Adrenal gland (tissue), 12 donors: ENCODE results near the gene TMEM232. TPM values are rescaled to one million over a fixed set of nuclear protein-coding genes. Genes with fewer than 3 reads are reported as not detected.

ENCODE experiments used
- DNase-seq, 7 donors: peaks; one replicate each; pipeline ENCODE4 v3.0.0-alpha.2; 2019 to 2020
- H3K27ac ChIP-seq, 5 donors: fragments of 200-600 bp; sonication (generic) in 4 of 5; 1 replicate in 3 of 5; 2 replicates in 2 of 5; pipeline versions ENCODE4 v1.5.1 to v1.8.0; 2016 to 2020; ENCODE audit warnings: mild to moderate bottlenecking in 1 of 5
- H3K27me3 ChIP-seq: fragments of 200-600 bp; 2 replicates; pipeline ENCODE4 v1.8.0; 2021
- H3K36me3 ChIP-seq, 2 donors: fragments of 200-600 bp; replicated peaks in 1 of 2; 1 replicate in 1 of 2; 2 replicates in 1 of 2; pipeline versions ENCODE4 v1.5.1 to v1.8.0; 2018 to 2022
- H3K4me1 ChIP-seq, 2 donors: fragments of 200-600 bp; replicated peaks in 1 of 2; 1 replicate in 1 of 2; 2 replicates in 1 of 2; pipeline versions ENCODE4 v1.5.1 to v1.8.0; 2018 to 2021
- H3K4me3 ChIP-seq, 4 donors: fragments of 200-600 bp; sonication (generic) in 3 of 4; one replicate each; pipeline ENCODE4 v1.5.1; 2016 to 2018
- H3K9me3 ChIP-seq, 3 donors: fragments of 200-600 bp; sonication (generic) in 1 of 3; replicated peaks in 1 of 3; 1 replicate in 2 of 3; 2 replicates in 1 of 3; pipeline versions ENCODE4 v1.5.1 to v1.8.0; 2016 to 2021
- POLR2A ChIP-seq, 2 donors: fragments of 450-650 bp; IDR thresholded peaks; one replicate each; pipeline ENCODE4 v1.6.1; 2017; ENCODE audit warnings: antibody characterized with exemption in 2 of 2, mild to moderate bottlenecking in 2 of 2, moderate library complexity in 1 of 2
- WGBS, 4 donors: extraction: QIAGEN DNeasy Blood & Tissue Kit in 2 of 4; methylation state at CpG; one replicate each; pipeline versions ENCODE4 v1.1.5 to v1.1.7; 2013 to 2017; 5-methylcytosine and 5-hydroxymethylcytosine counted together
- intact Hi-C, 2 donors: fragments of 100-400 bp; cut with DNase I; formaldehyde crosslinking; loops; one replicate each; pipeline versions ENCODE4 v1.14.1 to v1.15.0; 2022 to 2023
- polyA plus RNA-seq, 3 donors: library from polyadenylated mRNA; stranded (reverse); fragments of 200-250 nt in 2 of 3; fragments of 350-450 nt in 1 of 3; fragmentation: Illumina TruSeq in 1 of 3; extraction: RNeasy Lipid Tissue Mini Kit (QIAGEN cat#74804) in 1 of 3; gene quantifications; one replicate each; pipeline ENCODE4 v1.2.3, GENCODE V29; 2013 to 2014
- total RNA-seq, 9 donors: library from RNA; depleted of rRNA in 4 of 9; stranded (reverse); fragments of >200 nt in 4 of 9; fragments of 120-200 nt in 1 of 9; fragmentation: NEBNext Ultra II Directional in 1 of 9; extraction: Animal tissue kit (Norgen Biotek cat#: 25700) in 1 of 9; gene quantifications; one replicate each; pipeline versions ENCODE4 v1.1.0 to v1.2.4, GENCODE V29; 2013 to 2023
- TF ChIP-seq, protein P1 (sequence below), 6 experiments: fragments of 450-650 bp in 4 of 6; fragments of 200-600 bp in 2 of 6; sonication (generic) in 1 of 6; IDR thresholded peaks; 1 replicate in 5 of 6; 2 replicates in 1 of 6; pipeline versions ENCODE4 v1.5.1 to v1.8.0; 2016 to 2021; ENCODE audit warnings: antibody characterized with exemption in 6 of 6, mild to moderate bottlenecking in 2 of 6, moderate library complexity in 1 of 6
- donor health status: healthy with polysubstance abuse.
- donor health status: Bipolar disorder and iron deficiency.
- donor health status: DM: yes; HTN: yes; CAD: no.
- donor health status: DM: no; HTN: no; CAD: no.
- donor health status: DM: no; HTN: no; CAD: no.
- donor health status: DM: yes; HTN: yes; CAD: no.

The TMEM232 gene
- total and polyA plus RNA-seq, 12 donors: 0.96 to 16.6 (median 4.5) TPM

DNA sequence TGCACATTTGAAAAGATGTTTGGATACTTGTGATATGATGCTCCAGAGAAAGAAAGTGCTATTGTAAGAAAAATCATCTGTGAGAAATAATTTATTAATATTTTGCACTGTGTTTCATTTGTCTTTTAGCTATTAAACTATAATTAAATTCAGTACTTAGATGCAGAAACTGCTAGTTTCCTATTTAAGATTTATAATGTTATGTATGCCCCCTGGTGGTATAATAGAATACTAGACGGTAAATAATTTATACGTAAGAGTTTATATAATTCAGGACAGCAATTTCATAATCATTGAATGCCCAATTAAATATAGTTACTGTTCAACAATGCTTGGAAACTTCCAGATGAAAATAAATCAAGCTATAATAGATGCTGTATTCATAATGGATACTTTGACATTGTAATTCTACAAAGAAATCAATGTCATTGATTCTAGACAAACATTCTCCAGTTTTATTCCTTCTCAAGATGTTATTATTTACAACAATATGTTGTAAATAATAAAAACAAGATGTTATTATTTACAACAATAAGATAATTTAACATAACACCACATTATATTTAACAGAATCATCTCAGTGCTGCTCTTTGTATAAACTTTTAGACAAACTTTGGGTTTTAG, 101.0 kb downstream of the TMEM232 start:
- TF ChIP-seq, protein P1, sequence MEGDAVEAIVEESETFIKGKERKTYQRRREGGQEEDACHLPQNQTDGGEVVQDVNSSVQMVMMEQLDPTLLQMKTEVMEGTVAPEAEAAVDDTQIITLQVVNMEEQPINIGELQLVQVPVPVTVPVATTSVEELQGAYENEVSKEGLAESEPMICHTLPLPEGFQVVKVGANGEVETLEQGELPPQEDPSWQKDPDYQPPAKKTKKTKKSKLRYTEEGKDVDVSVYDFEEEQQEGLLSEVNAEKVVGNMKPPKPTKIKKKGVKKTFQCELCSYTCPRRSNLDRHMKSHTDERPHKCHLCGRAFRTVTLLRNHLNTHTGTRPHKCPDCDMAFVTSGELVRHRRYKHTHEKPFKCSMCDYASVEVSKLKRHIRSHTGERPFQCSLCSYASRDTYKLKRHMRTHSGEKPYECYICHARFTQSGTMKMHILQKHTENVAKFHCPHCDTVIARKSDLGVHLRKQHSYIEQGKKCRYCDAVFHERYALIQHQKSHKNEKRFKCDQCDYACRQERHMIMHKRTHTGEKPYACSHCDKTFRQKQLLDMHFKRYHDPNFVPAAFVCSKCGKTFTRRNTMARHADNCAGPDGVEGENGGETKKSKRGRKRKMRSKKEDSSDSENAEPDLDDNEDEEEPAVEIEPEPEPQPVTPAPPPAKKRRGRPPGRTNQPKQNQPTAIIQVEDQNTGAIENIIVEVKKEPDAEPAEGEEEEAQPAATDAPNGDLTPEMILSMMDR (IDR thresholded peaks at IDR 0.05): peak; percentile 35 to 77 (median 54)
- no peak for TF ChIP-seq POLR2A (IDR thresholded peaks at IDR 0.05)
- intact Hi-C loops: no loop called here
- 0 to 3% (median 0%) methylated on average over 2 of the region's 2 CpGs for WGBS, 4 donors
- Histone ChIP-seq H3K4me3 (no peak overlapping the region), H3K4me1 (peaks cover 0 to 9% of the 10 kb centered on the region in 2 donors), H3K27ac (no peak overlapping the region), H3K27me3 (no peaks in the 10 kb centered on the region), H3K9me3 (no peaks in the 10 kb centered on the region), H3K36me3 (no peaks in the 10 kb centered on the region)
- no peak for DNase-seq

GRCh38 chr5:110623874-110624273, 102.6 kb downstream of the TMEM232 start:
- H3K9me3 ChIP-seq: no peaks in the 10 kb centered on the region
- H3K4me3 ChIP-seq: no peak overlapping the region
- no peak for TF ChIP-seq POLR2A (IDR thresholded peaks at IDR 0.05)
- TF ChIP-seq, protein P1 (IDR thresholded peaks at IDR 0.05): no peak
- peaks cover 0 to 9% of the 10 kb centered on the region in 2 donors for H3K4me1 ChIP-seq
- DNase-seq: no peak
- H3K36me3 ChIP-seq: no peaks in the 10 kb centered on the region
- intact Hi-C loops: no loop called here
- H3K27me3 ChIP-seq: no peaks in the 10 kb centered on the region
- H3K27ac ChIP-seq: no peak overlapping the region

GRCh38 chr5:110618941-110619340, 107.5 kb downstream of the TMEM232 start:
- Histone ChIP-seq H3K27me3 (no peaks in the 10 kb centered on the region), H3K27ac (no peak overlapping the region), H3K4me3 (no peak overlapping the region), H3K9me3 (no peaks in the 10 kb centered on the region), H3K36me3 (no peaks in the 10 kb centered on the region), H3K4me1 (no peaks in the 10 kb centered on the region)
- WGBS, 4 donors: 75 to 94% (median 92%) methylated on average over 1 of the region's 1 CpG
- no peak for TF ChIP-seq POLR2A (IDR thresholded peaks at IDR 0.05)
- TF ChIP-seq, protein P1 (IDR thresholded peaks at IDR 0.05): no peak
- intact Hi-C loops: no loop called here
- no peak for DNase-seq

DNA sequence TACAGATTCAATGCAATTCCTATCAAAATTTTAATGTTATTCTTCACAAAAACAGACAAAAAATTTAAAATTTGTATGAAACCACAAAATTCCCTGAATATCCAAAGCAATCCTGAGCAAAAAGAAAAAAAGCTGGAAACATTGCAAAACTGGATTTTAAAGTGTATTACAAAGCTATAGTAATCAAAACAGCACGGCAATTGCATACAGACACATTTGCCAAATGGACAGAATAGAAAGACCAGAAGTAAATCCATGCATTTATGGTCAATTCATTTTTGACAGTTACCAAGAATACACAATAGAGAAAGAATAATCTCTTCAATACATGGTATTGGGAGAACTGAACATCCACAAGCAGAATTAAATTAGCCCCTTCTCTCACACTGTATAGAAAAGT, 110.5 kb downstream of the TMEM232 start:
- intact Hi-C loops: no loop called here
- Histone ChIP-seq H3K36me3 (no peaks in the 10 kb centered on the region), H3K9me3 (no peaks in the 10 kb centered on the region), H3K27ac (no peak overlapping the region), H3K27me3 (no peaks in the 10 kb centered on the region), H3K4me3 (no peak overlapping the region), H3K4me1 (no peaks in the 10 kb centered on the region)
- no peak for DNase-seq
- TF ChIP-seq, protein P1 (IDR thresholded peaks at IDR 0.05): no peak
- TF ChIP-seq POLR2A (IDR thresholded peaks at IDR 0.05): no peak
- 92 to 98% (median 97%) methylated on average over 1 of the region's 1 CpG for whole genome bisulfite sequencing, 4 donors
